Measurements from ENCODE around the gene CCR7.

CCR7 gene

GRCh38 chr17:40519089-40519775 is 46.0 kb downstream of the CCR7 start:
- no peak for TF ChIP-seq CTCF (IDR thresholded peaks at IDR 0.05)

GRCh38 chr17:40518401-40519088 is 46.7 kb downstream of the CCR7 start:
- TF ChIP-seq CTCF (IDR thresholded peaks at IDR 0.05) = no peak

GRCh38 chr17:40517981-40518380 is 47.3 kb downstream of the CCR7 start:
- TF ChIP-seq CTCF (IDR thresholded peaks at IDR 0.05) = no peak

GRCh38 chr17:40517286-40517662 is 48.0 kb downstream of the CCR7 start:
- TF ChIP-seq CTCF (IDR thresholded peaks at IDR 0.05) = no peak

GRCh38 chr17:40516581-40517285 is 48.5 kb downstream of the CCR7 start:
- TF ChIP-seq CTCF (IDR thresholded peaks at IDR 0.05) = no peak

- TF ChIP-seq CTCF (IDR thresholded peaks at IDR 0.05) = no peak
These were observed 49.7 kb downstream of the CCR7 start for GRCh38 chr17:40515491-40516041.

- TF ChIP-seq CTCF (IDR thresholded peaks at IDR 0.05) = no peak
These were observed 50.3 kb downstream of the CCR7 start for GRCh38 chr17:40515011-40515410.

All from LNCAP (cell line).